CD4-positive, alpha-beta memory T cell (primary cell): Measurements from ENCODE around the gene FRMD4A. TPM values are rescaled to one million over a fixed set of nuclear protein-coding genes. Genes with fewer than 3 reads are reported as not detected.

ENCODE experiments used
- CTCF ChIA-PET: fragments of 350-600 bp; sonication (Branson Sonifier 250); formaldehyde crosslinking; loops from one replicate; lab custom pipeline; 2021; ENCODE audit warnings: inconsistent platforms; ENCODE audit not compliant: partially characterized antibody; lab: Charles Lee
- POLR2A ChIA-PET: fragments of 350-600 bp; sonication (Branson Sonifier 250); formaldehyde crosslinking; loops from one replicate; lab custom pipeline; 2021; ENCODE audit not compliant: partially characterized antibody; lab: Charles Lee
- DNase-seq, 5 donors: peaks; one replicate each; pipeline versions ENCODE4 v3.0.0 to v3.0.0-alpha.2; 2020 to 2022; ENCODE audit warnings: mixed read lengths in 1 of 5
- H3K27ac ChIP-seq: one replicate; pipeline ENCODE4 v1.7.0; 2013; ENCODE audit warnings: low read depth, low read length
- H3K27me3 ChIP-seq: 2 replicates; pipeline ENCODE4 v1.7.0; 2013; ENCODE audit warnings: mild to moderate bottlenecking, low read length, moderate library complexity; ENCODE audit not compliant: insufficient read depth
- H3K36me3 ChIP-seq: 2 replicates; pipeline ENCODE4 v1.7.0; 2013; ENCODE audit warnings: mild to moderate bottlenecking, low read length, moderate library complexity; ENCODE audit not compliant: insufficient read depth
- H3K4me1 ChIP-seq: 2 replicates; pipeline ENCODE4 v1.7.0; 2013; ENCODE audit warnings: mild to moderate bottlenecking, low read length, moderate library complexity; ENCODE audit not compliant: insufficient read depth
- H3K4me3 ChIP-seq, 2 donors: one replicate each; pipeline ENCODE4 v1.7.0; 2013; ENCODE audit warnings: low read length in 2 of 2, mild to moderate bottlenecking in 1 of 2
- H3K9me3 ChIP-seq, 2 donors: one replicate each; pipeline ENCODE4 v1.7.0; 2013; ENCODE audit warnings: low read length in 2 of 2, control low read depth in 1 of 2; ENCODE audit not compliant: control insufficient read depth in 1 of 2
- H3K27ac Mint-ChIP-seq, 7 donors: one replicate each; pipeline ENCODE4 v1.8.0; 2020 to 2021; ENCODE audit warnings: mixed read lengths in 7 of 7, mild to moderate bottlenecking in 6 of 7, inconsistent platforms in 3 of 7, moderate library complexity in 3 of 7
- H3K27me3 Mint-ChIP-seq, 2 donors: one replicate each; pipeline ENCODE4 v1.8.0; 2020 to 2021; ENCODE audit warnings: mixed read lengths in 2 of 2
- H3K36me3 Mint-ChIP-seq, 2 donors: one replicate each; pipeline ENCODE4 v1.8.0; 2020 to 2021; ENCODE audit warnings: mixed read lengths in 2 of 2, inconsistent platforms in 1 of 2, mild to moderate bottlenecking in 1 of 2
- H3K4me1 Mint-ChIP-seq, 4 donors: one replicate each; pipeline ENCODE4 v1.8.0; 2020 to 2021; ENCODE audit warnings: mixed read lengths in 4 of 4, mild to moderate bottlenecking in 1 of 4
- H3K4me3 Mint-ChIP-seq, 8 donors: one replicate each; pipeline ENCODE4 v1.8.0; 2020 to 2021; ENCODE audit warnings: mixed read lengths in 8 of 8, mild to moderate bottlenecking in 7 of 8, moderate library complexity in 6 of 8, inconsistent platforms in 3 of 8
- H3K9me3 Mint-ChIP-seq, 8 donors: one replicate each; pipeline ENCODE4 v1.8.0; 2020 to 2021; ENCODE audit warnings: mixed read lengths in 8 of 8, mild to moderate bottlenecking in 5 of 8, inconsistent platforms in 3 of 8, moderate library complexity in 1 of 8
- intact Hi-C: fragments of 100-400 bp; cut with micrococcal nuclease; formaldehyde crosslinking; loops from one replicate; pipeline ENCODE4 v1.15.1; 2023
- polyA plus RNA-seq, 2 donors: library from polyadenylated mRNA; unstranded; fragments of 300-500 nt; fragmentation: Illumina TruSeq; gene quantifications; one replicate each; pipeline ENCODE4 v1.2.3, GENCODE V29; 2021
- total RNA-seq, 2 experiments: library from RNA; stranded (reverse); gene quantifications; one replicate each; pipeline ENCODE4 v1.2.3, GENCODE V29; 2021

The FRMD4A gene
- total and polyA plus RNA-seq, 4 experiments from 2014 or later, result 0.89 to 2.4 (median 1.9) TPM; not detected in 1

GRCh38 chr10:13604357-13605040 lies 726.2 kb downstream of the FRMD4A start:
- Mint-ChIP-seq H3K4me1 (peaks cover 0 to 2% (median 0%) of the 10 kb centered on the region in 4 donors), H3K36me3 (peaks cover 31 to 72% of the 10 kb centered on the region in 2 donors), H3K27me3 (no peaks in the 10 kb centered on the region), H3K9me3 (no peaks in the 10 kb centered on the region), H3K4me3 (no peak overlapping the region), H3K27ac (no peak overlapping the region)
- Histone ChIP-seq H3K27ac (no peak overlapping the region), H3K4me3 (no peak overlapping the region), H3K27me3 (no peaks in the 10 kb centered on the region), H3K9me3 (no peaks in the 10 kb centered on the region), H3K4me1 (no peaks in the 10 kb centered on the region), H3K36me3 (peaks cover 33% of the 10 kb centered on the region)
- ChIA-PET CTCF (interaction anchor here (1.3 kb wide), 1 partner anchor 17 kb away, joined by 4 read pairs; the partner anchor contains the start of gene PRPF18), POLR2A (interaction anchor here (1.0 kb wide), 1 partner anchor 18 kb away, joined by 4 read pairs; the partner anchor contains the start of gene PRPF18)
- intact Hi-C loops, result no loop called here
- no peak for DNase-seq

- CTCF ChIA-PET, result interaction anchor here (1.1 to 1.3 kb wide), 2 partner anchors 8 to 11 kb away, joined by 3 read pairs; partner anchors contain the start of gene PRPF18
- Histone ChIP-seq H3K27me3 (no peaks in the 10 kb centered on the region), H3K36me3 (peaks cover 7% of the 10 kb centered on the region), H3K4me1 (no peaks in the 10 kb centered on the region), H3K4me3 (no peak overlapping the region), H3K9me3 (no peaks in the 10 kb centered on the region), H3K27ac (no peak overlapping the region)
- H3K27me3 Mint-ChIP-seq, result no peaks in the 10 kb centered on the region
- intact Hi-C loops, result no loop called here
- peaks cover 33 to 61% of the 10 kb centered on the region in 2 donors for H3K36me3 Mint-ChIP-seq
- peaks cover 15 to 23% (median 18%) of the 10 kb centered on the region in 4 donors for H3K4me1 Mint-ChIP-seq
- POLR2A ChIA-PET, result no interaction called here
- no peaks in the 10 kb centered on the region for H3K9me3 Mint-ChIP-seq
- no peak overlapping the region for H3K27ac Mint-ChIP-seq
- no peak overlapping the region for H3K4me3 Mint-ChIP-seq
- DNase-seq, result no peak
These were observed 732.8 kb downstream of the FRMD4A start for GRCh38 chr10:13597909-13598308.

- H3K4me1 Mint-ChIP-seq, result peaks cover 23 to 46% (median 28%) of the 10 kb centered on the region in 4 donors
- Histone ChIP-seq H3K27ac (no peak overlapping the region), H3K9me3 (no peaks in the 10 kb centered on the region), H3K4me3 (no peak overlapping the region), H3K36me3 (peaks cover 12% of the 10 kb centered on the region), H3K27me3 (no peaks in the 10 kb centered on the region), H3K4me1 (no peaks in the 10 kb centered on the region)
- H3K9me3 Mint-ChIP-seq, result no peaks in the 10 kb centered on the region
- no peak for DNase-seq
- H3K4me3 Mint-ChIP-seq, result no peak overlapping the region
- H3K36me3 Mint-ChIP-seq, result peaks cover 45 to 59% of the 10 kb centered on the region in 2 donors
- no peak overlapping the region for H3K27ac Mint-ChIP-seq
- no peaks in the 10 kb centered on the region for H3K27me3 Mint-ChIP-seq
- POLR2A ChIA-PET, result no interaction called here
- intact Hi-C loops, result no loop called here
- CTCF ChIA-PET, result no interaction called here
These were observed 736.1 kb downstream of the FRMD4A start for GRCh38 chr10:13594641-13595040.
